SK-N-SH (cell line): ENCODE results near the gene TEN1.

Experiments used
- CTCF ChIP-seq: fragments of 200-600 bp; sonication (generic); IDR thresholded peaks from 2 replicates; pipeline ENCODE4 v1.6.1; 2017; ENCODE audit warnings: antibody characterized with exemption, mild to moderate bottlenecking, moderate library complexity
- FOXJ3 ChIP-seq: sonication (generic); formaldehyde crosslinking; IDR thresholded peaks from 2 replicates; pipeline ENCODE4 v1.5.1; 2020; ENCODE audit warnings: mild to moderate bottlenecking, missing genetic modification reagents
- IRF3 ChIP-seq: fragments of 150-350 bp; IDR thresholded peaks from 2 replicates; pipeline ENCODE4 v1.6.1; 2016; ENCODE audit warnings: mild to moderate bottlenecking, low read depth, low read length
- JUND ChIP-seq: IDR thresholded peaks from 2 replicates; pipeline ENCODE4 v1.4.0; 2012
- PBX3 ChIP-seq: IDR thresholded peaks from 2 replicates; pipeline ENCODE4; 2012
- POLR2AphosphoS5 ChIP-seq: IDR thresholded peaks from 2 replicates; pipeline ENCODE4 v1.6.1; 2012; ENCODE audit warnings: low read depth, low read length
- RAD21 ChIP-seq: IDR thresholded peaks from 2 replicates; pipeline ENCODE4 v1.6.1; 2012; ENCODE audit warnings: mild to moderate bottlenecking, low read length
- TAF1 ChIP-seq: IDR thresholded peaks from 2 replicates; pipeline ENCODE4 v1.6.1; 2012; ENCODE audit warnings: low read depth, mild to moderate bottlenecking, low read length, moderate library complexity, borderline replicate concordance
- USF2 ChIP-seq: fragments of 150-350 bp; IDR thresholded peaks from 2 replicates; pipeline ENCODE4 v1.6.1; 2017; ENCODE audit warnings: antibody characterized with exemption, low read length, low read depth, borderline replicate concordance

- no peak for TF ChIP-seq TAF1
- TF ChIP-seq FOXJ3 (CRISPR knock-in tag): no peak
- no peak for TF ChIP-seq PBX3
- no peak for TF ChIP-seq CTCF
- no peak for TF ChIP-seq USF2
- no peak for TF ChIP-seq JUND
- no peak for TF ChIP-seq IRF3
- no peak for TF ChIP-seq POLR2AphosphoS5
- TF ChIP-seq RAD21: no peak
Measured at GRCh38 chr17:76034428-76035350, 55.6 kb downstream of the TEN1 start.
